ENCODE data around the gene SS18L1.

Gene SS18L1

GRCh38 chr20:62215991-62216635, 72.5 kb downstream of the SS18L1 start:
- no peak for DNase-seq

GRCh38 chr20:62216636-62217566, 73.3 kb downstream of the SS18L1 start:
- DNase-seq, result no peak

GRCh38 chr20:62217913-62218773, 74.6 kb downstream of the SS18L1 start:
- DNase-seq, result no peak

GRCh38 chr20:62219101-62219991, 75.8 kb downstream of the SS18L1 start:
- no peak for DNase-seq

- DNase-seq, result no peak
Measured at GRCh38 chr20:62219992-62220665, 76.6 kb downstream of the SS18L1 start, which contains the start of gene HRH3. Gene HRH3, minus strand, starts transcription at chr20:62220278. Its CDS starts 308 bp downstream, at chr20:62219970.

- no peak for DNase-seq
Measured at GRCh38 chr20:62220666-62221568, 77.3 kb downstream of the SS18L1 start.

GRCh38 chr20:62222266-62222850, 78.8 kb downstream of the SS18L1 start:
- no peak for DNase-seq

GRCh38 chr20:62222972-62223371, 79.4 kb downstream of the SS18L1 start:
- no peak for DNase-seq

- DNase-seq, result no peak
Measured at GRCh38 chr20:62223571-62223970, 80.0 kb downstream of the SS18L1 start.

GRCh38 chr20:62224113-62224855, 80.7 kb downstream of the SS18L1 start:
- DNase-seq, result no peak

- no peak for DNase-seq
Measured at GRCh38 chr20:62225026-62225425, 81.5 kb downstream of the SS18L1 start.

GRCh38 chr20:62225820-62226635, 82.5 kb downstream of the SS18L1 start:
- no peak for DNase-seq

- no peak for DNase-seq
Measured at GRCh38 chr20:62226707-62227590, 83.4 kb downstream of the SS18L1 start.

- DNase-seq, result no peak
Measured at GRCh38 chr20:62227591-62227976, 84.0 kb downstream of the SS18L1 start.

GRCh38 chr20:62227977-62228958, 84.7 kb downstream of the SS18L1 start:
- no peak for DNase-seq

GRCh38 chr20:62228982-62229545, 85.5 kb downstream of the SS18L1 start:
- DNase-seq, result no peak

Data from activated CD8-positive, alpha-beta memory T cell treated with anti-CD3 and anti-CD28 coated beads, Interleukin-2, amount 50 U/mL, for 4 hours (primary cell).